ENCODE results near the gene CEMIP.
A peak's percentile ranks its signal among the peaks of the same experiment; 100 is the strongest.
"Not testable (repeated sequence)": the region's sequence is repeated elsewhere in the genome, so short reads cannot be mapped to it uniquely, and the experiment has no call there.

The CEMIP gene

GRCh38 chr15:80755885-80756284 is 23.3 kb upstream of the CEMIP start:
- no peak for DNase-seq

GRCh38 chr15:80758130-80758745 is 20.9 kb upstream of the CEMIP start:
- no peak for DNase-seq

- DNase-seq, result no peak
Observed at GRCh38 chr15:80760960-80761359, 18.2 kb upstream of the CEMIP start.

DNA sequence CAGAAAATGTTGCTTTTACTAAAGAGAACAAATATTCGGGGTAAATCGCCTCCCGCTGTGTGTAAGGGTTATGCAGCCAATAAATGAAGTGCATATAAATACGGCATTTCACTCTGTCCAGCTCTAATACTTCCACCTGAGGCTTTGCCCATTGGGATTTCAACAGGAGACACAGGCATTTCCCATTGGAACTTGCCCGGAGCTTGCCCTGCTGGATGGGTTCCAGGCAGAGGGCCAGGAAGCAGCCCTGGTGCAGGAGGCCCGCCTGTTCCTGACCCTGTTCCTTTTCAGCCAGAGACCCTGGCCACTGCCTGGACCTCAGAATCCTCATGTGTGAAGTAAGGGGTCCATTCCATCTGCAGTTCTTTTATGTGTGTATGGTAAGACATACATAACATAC is 17.4 kb upstream of the CEMIP start:
- DNase-seq, result no peak

GRCh38 chr15:80763235-80763634 is 15.9 kb upstream of the CEMIP start:
- not testable (repeated sequence) for DNase-seq

- DNase-seq, result no peak
Observed at GRCh38 chr15:80764535-80764934, 14.6 kb upstream of the CEMIP start.

- no peak for DNase-seq
Observed at GRCh38 chr15:80766275-80766674, 12.9 kb upstream of the CEMIP start.

DNA sequence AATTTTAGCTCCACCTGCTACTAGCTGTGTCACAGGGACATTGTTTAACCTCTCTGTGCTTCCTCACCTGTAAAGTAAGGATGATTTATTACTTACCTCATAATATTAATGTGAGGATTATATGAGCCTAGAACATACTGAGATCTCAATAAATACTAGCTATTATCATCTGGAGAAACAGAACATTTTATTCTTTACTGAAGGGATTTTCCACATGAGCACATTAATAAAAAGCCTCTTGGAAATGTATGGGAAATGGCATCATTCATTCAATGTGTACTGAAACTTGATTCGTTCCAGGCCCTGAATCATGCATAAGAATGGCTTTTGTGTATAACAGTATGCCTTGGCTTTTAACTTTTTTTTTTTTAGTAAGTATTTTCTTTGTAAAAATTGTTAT is 11.0 kb upstream of the CEMIP start:
- DNase-seq, result no peak

DNA sequence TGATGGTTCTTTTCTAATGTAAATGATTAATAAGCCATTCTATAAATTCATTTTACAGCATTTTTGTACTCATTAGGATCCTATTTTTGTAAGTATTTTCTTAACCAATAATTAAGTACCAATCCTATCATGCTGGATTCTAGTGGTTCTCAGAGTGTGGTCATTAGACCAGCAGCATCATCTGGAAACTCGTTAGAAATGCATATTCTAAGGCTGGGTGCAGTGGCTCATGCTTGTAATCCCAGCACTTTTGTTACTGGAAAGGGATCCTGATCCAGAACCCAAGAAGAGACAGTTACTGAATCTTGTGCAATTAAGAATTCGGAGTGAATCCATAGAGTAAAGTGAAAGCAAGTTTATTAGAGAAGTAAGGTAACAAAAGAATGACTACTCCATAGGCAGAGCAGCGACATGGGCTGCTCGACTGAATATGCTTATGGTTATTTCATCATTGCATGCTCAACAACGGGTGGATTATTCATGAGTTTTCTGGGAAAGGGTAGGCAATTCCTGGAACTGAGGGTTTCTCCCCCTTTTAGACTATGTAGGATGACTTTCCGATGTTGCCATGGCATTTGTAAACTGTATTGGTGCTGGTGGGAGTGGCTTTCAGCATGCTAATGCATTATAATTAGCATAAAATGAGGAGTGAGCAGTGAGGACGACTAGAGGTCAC is 9.9 kb upstream of the CEMIP start:
- DNase-seq, result no peak

- no peak for DNase-seq
Observed at GRCh38 chr15:80769829-80770705, 9.1 kb upstream of the CEMIP start.

DNA sequence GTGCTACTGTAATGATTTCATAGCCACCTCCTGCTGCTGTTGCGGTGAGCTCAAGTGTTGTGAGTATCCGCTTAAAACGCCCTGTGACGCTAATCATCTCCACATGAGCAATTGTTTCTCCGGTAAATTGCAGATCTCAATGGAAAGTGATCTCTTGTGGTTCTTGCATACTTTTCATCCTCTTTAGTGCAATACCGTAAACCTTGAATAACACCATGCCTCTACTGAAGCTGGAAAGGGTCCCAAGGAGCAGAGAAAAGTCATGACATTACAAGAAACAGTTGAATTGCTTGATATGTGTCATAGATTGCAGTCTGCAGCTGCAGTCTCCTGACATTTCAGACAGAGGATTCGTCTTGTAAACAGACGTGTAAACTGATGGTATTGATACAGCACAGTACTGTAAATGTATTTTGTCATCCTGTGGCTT is 6.0 kb upstream of the CEMIP start:
- no peak for DNase-seq

DNA sequence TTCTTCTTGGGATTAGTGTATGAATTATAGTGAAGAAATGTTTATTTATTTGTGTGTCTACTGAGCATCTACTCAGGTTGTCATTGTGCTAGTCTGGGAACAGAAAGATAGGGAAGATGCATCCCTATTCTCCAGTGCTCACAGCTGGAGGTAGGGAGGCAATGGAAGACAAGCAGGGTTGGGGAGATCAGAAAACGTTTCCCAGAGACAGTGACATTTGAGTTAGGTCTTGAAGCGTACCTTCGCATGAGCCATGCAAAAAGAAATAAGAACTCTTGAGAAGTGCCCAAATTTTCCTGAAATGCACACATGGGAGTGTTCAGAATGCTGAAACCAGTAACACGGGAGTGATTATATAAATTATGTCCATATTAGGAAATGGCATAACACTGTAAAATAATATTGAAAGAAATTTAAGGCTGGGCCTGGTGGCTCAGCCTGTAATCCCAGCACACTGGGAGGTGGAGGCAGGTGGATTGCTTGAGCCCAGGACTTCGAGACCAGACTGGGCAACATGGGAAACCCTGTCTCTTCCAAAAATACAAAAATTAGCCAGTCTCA is 5.3 kb upstream of the CEMIP start:
- no peak for DNase-seq

- no peak for DNase-seq
Observed at GRCh38 chr15:80774486-80774885, 4.7 kb upstream of the CEMIP start.

- no peak for DNase-seq
Observed at GRCh38 chr15:80775338-80775737, 3.8 kb upstream of the CEMIP start.

DNA sequence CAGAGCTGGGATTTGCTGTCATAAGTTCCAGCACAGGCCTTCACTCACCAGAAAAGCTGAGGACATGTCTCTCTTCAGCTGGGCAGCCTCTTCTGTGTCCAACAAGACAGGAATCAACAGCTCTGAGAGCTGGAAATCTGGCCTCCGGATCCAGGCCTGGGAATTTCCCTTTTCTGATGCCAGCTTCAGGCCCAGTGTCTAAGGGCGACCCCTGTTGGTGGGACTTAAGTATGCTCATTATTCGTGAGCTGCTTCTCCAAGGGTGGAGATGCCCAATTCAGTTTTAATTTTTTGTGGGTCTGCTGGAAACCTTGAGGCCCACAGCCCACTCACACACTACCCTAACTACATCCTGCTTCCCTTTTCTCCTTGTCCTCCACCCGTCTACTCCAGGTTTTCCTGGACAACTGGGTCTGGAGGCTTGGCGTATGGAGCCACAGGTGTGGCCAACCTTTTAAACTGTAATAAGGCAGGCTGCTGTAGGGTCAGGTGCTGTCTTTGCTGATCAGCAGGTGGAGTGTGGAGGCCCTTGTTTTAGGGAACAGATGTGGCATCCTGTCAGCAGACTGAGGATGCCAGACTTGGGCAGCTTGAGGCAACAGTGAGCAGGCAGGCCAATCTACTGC is 2.6 kb upstream of the CEMIP start:
- peak in 48 of 56 donors; percentile 7 to 87 (median 43) for DNase-seq

GRCh38 chr15:80777137-80777536 is 2.0 kb upstream of the CEMIP start:
- DNase-seq, result no peak

DNA sequence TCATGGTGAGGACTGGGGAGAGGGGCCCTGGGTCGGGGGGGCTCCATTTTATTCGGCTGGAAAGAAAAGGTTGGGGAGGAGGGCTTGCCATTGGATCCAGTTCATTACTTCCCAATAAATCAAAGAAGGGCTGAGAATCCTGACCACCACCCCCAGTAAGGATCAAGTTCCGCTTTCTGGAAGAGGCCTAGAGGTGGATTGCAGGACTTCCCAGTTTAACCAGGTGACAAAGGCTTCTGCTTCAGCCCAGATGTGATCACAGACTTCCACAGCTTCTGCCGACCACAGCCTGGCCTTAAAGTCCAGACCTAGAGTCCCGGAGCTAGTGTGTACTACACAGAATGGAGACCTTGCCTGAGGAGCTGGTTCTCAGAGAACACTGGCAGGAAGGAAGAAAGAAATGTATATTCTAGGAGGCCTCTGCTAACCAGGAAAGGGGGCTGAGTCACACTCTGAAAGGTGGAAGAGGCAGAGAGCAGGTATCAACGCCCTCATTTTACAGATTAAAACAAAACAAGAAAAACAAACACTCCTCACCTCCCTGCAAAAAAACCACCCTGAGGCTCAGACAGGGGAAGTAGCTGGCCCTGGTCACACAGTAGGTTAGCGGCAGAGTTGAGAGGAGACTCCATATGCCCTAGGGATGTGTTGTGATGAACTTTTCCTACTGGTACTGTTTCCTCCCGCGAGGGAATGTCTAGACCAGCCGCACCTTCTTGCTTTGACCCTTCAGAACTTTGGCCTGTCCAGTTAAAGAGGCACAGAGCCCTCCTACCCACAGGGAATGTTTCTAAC is 1.1 kb upstream of the CEMIP start:
- DNase-seq, result no peak

DNA sequence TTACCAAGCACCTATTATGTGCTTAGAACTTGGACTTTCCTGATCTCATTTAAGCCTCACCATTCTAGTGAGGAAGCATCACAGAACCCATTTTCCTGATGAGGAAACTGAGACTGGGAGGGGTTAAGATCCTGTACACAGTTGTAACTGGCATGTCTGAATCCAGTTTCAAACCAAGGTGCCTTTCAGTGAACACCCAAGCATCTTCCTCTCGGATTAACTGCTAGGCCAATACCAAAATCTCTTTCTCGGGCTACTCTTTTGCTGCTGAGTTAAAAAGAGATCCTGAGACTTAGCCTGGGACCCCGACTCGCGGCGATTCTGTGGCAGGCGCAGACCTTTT is 578 bp upstream of the CEMIP start:
- no peak for DNase-seq

GRCh38 chr15:80779658-80780415 is 667 bp downstream of the CEMIP start:
- peak in 4 of 56 donors; percentile 4 to 13 (median 10) for DNase-seq
